ENCODE data around the gene MRTFB.

GRCh38 chr16:14070555-14070876 lies 603 bp upstream of the MRTFB start:
- TF ChIP-seq CTCF (IDR thresholded peaks at IDR 0.05; ENCODE audit: low read depth, low read length) = no peak
- no peak for TF ChIP-seq EZH2phosphoT487 (IDR thresholded peaks at IDR 0.05; ENCODE audit: low read depth)
